ENCODE data around the gene RABL3. TPM values are rescaled to one million over a fixed set of nuclear protein-coding genes. Genes with fewer than 3 reads are reported as not detected.
"Not testable (repeated sequence)": the region's sequence is repeated elsewhere in the genome, so short reads cannot be mapped to it uniquely, and the experiment has no call there.

Gene RABL3
- total RNA-seq, 2 experiments from 2014 or later: 35.5 to 37.8 TPM

DNA sequence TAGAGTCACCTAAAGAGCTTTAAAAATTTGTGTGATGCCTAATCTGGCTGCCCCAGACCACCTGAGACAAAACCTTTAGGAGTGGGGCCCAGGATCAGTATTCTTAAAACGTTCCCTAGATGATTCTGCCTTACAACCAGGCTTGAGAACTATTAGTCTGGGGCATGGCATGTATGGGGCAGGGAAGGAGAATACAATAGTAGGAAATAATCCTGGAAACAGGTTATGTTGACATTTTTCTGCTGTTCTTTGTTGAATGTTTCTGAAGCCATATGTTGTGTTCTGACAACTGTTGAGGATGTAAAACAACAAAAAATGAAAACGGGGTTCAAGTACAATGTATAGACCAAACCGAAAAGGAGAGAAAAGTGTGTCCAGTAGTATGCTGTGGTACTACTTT, 3.1 kb upstream of the RABL3 start:
- ChIA-PET CTCF (no interaction called here), POLR2A (no interaction called here)
- DNase-seq (no peak), ATAC-seq (no peak)
- no peaks in the 10 kb centered on the region for H3K27me3 Mint-ChIP-seq
- peaks cover 22% of the 10 kb centered on the region for H3K36me3 Mint-ChIP-seq (ENCODE audit: low read depth)
- H3K9me3 Mint-ChIP-seq (ENCODE audit: low read depth): peaks cover 2% of the 10 kb centered on the region
- H3K4me1 Mint-ChIP-seq: peaks cover 32% of the 10 kb centered on the region
- no peak overlapping the region for H3K4me3 Mint-ChIP-seq
- no peak overlapping the region for H3K27ac Mint-ChIP-seq
- intact Hi-C loops (cut with DNase I, micrococcal nuclease): loop anchor here in 1 of 2 experiments (10.0 kb wide), 1 partner anchor 1071 kb away; the partner anchor contains the start of gene COX17

DNA sequence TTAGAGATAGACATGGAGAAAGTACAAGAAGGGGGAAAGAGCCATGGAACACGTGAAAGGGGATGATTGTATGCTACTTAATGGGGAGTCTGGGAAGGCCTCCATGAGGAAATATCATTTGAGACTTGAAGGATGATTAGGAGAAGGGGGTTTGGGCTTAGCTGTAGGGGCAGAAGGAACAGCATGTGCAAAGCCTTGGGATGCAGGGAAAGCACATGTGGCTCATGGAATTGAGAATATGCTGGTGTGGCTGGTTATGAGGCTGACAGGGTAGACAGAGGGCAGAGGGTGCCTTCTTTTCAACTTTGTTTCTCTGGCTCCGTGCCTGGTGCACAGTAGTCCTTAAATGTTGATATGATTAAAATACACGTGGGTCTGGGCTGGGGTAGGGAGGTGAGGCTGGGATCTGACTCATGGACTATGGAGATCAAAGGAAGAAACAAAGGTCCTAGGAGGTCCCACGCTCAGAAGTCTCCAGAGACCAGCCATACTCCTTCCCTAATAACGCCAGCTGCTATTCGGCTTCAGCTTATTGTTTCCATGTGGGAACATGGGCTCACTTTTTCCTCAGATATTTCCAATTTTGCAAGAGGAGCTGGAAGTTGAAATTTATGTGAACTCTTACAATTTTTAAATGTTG, 1.4 kb upstream of the RABL3 start:
- Mint-ChIP-seq H3K9me3 (ENCODE audit: low read depth) (peaks cover 2% of the 10 kb centered on the region), H3K27me3 (no peaks in the 10 kb centered on the region), H3K27ac (peak overlapping the region; percentile 95), H3K4me3 (peak overlapping the region; percentile 98), H3K36me3 (ENCODE audit: low read depth) (peaks cover 23% of the 10 kb centered on the region), H3K4me1 (peaks cover 28% of the 10 kb centered on the region)
- intact Hi-C loops (cut with DNase I, micrococcal nuclease): loop anchor here (2.0 to 10.0 kb wide), 4 partner anchors 1066 to 1639 kb away; partner anchors contain the start of genes COX17 (in 2 of the 2), MIX23 (in 1 of the 2) and TMEM39A (in 1 of the 2)
- CTCF ChIA-PET: interaction anchor here (0.8 kb wide), 1 partner anchor 14 kb away, joined by 4 read pairs; no protein-coding TSS in a partner anchor
- DNase-seq (no peak), ATAC-seq (no peak)
- POLR2A ChIA-PET: interaction anchor here (0.5 to 1.5 kb wide), 2 partner anchors 148 kb away, joined by 5 read pairs; partner anchors contain the start of gene NDUFB4

DNA sequence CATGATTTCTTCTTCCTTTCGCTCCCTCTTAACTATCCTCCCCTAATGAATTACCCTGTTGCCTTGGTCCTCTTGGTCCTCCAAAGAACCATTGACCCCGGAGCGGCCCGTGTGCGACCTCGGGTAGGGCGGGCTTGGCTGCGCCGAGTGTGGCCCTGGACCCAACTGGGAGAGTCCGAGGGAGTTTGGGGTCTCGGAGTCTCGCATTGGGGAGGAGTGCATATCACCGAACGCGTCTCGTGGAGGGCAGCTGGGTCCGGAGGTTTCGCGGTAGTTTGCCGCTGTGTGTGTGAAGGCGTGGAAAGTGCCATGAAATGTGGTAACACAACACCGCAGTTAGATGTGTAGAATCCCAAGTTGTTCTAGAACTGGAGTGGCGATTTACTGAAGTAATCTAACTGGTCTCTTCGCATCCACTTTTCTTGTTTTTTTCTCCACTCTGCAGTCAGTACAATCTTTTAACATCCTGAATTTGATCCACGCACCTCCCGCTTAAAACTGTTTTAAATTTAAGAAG, 591 bp upstream of the RABL3 start:
- ATAC-seq (peak; percentile 5), DNase-seq (peak; percentile 47)
- peaks cover 28% of the 10 kb centered on the region for H3K36me3 Mint-ChIP-seq (ENCODE audit: low read depth)
- H3K27me3 Mint-ChIP-seq: no peaks in the 10 kb centered on the region
- peak overlapping the region; percentile 95 for H3K27ac Mint-ChIP-seq
- peak overlapping the region; percentile 98 for H3K4me3 Mint-ChIP-seq
- POLR2A ChIA-PET: interaction anchor here (0.7 to 1.5 kb wide), 3 partner anchors 21 to 147 kb away, joined by 3 to 5 read pairs (median 4); partner anchors contain the start of gene NDUFB4
- CTCF ChIA-PET: interaction anchor here (0.9 to 3.8 kb wide), 2 partner anchors 145 to 183 kb away, joined by 3 to 17 read pairs; no protein-coding TSS in a partner anchor
- H3K4me1 Mint-ChIP-seq: peaks cover 28% of the 10 kb centered on the region
- intact Hi-C loops (cut with DNase I, micrococcal nuclease): loop anchor here (1.0 to 10.0 kb wide), 9 partner anchors 52 to 1640 kb away; partner anchors contain the start of genes COX17 (in 2 of the 2), NDUFB4 (in 2 of the 2), LRRC58 (in 1 of the 2) and MIX23 (in 1 of the 2)
- peaks cover 2% of the 10 kb centered on the region for H3K9me3 Mint-ChIP-seq (ENCODE audit: low read depth)

DNA sequence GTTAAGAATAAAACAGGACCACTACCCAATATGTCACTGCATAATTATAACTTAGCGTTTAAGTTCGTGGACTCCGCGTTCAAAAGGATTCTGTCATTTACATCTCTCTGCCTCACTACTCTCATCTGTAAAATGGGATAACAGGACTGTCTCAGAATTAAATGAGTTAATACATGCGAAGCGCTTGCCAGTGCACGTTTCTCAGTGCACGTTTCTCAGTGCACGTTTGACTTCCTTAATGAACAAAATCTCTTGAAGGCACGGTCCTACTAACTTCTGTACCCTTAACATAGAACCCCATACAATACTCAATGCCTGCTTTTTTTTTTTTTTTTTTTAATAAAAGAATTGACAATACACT, 499 bp downstream of the RABL3 start:
- intact Hi-C loops (cut with DNase I, micrococcal nuclease): loop anchor here (1.0 to 10.0 kb wide), 9 partner anchors 53 to 1641 kb away; partner anchors contain the start of genes COX17 (in 2 of the 2), NDUFB4 (in 2 of the 2), LRRC58 (in 1 of the 2) and MIX23 (in 1 of the 2)
- H3K27ac Mint-ChIP-seq: peak overlapping the region; percentile 95

DNA sequence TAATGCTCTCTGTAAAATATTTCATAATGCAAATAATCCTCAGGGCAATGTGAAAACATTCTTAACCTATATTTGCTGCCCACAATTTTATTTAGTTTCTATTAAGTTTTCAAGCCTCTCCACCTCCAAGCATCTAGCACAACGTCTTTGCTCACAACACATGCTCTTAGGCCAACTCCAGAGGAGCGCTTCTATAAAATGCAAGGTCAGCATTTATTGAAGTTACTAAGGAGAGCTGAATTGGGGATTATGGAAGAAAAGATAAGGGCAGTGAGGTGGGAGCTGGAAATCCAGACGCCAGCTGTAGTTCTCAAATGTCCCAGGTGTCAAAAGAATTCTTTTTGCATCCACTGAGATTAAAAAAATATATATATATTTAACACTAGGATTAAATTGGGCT, 996 bp downstream of the RABL3 start:
- no peak for ATAC-seq
- DNase-seq: no peak
- ChIA-PET POLR2A (no interaction called here), CTCF (interaction anchor here (3.8 kb wide), 1 partner anchor 181 kb away, joined by 17 read pairs; no protein-coding TSS in a partner anchor)
- intact Hi-C loops (cut with DNase I, micrococcal nuclease): loop anchor here (5.0 to 10.0 kb wide), 3 partner anchors 1064 to 1279 kb away; partner anchors contain the start of genes COX17 (in 2 of the 2) and TMEM39A (in 1 of the 2)
- H3K4me1 Mint-ChIP-seq: peaks cover 28% of the 10 kb centered on the region
- peak overlapping the region; percentile 98 for H3K4me3 Mint-ChIP-seq
- peak overlapping the region; percentile 79 for H3K27ac Mint-ChIP-seq
- peaks cover 3% of the 10 kb centered on the region for H3K9me3 Mint-ChIP-seq (ENCODE audit: low read depth)
- H3K36me3 Mint-ChIP-seq (ENCODE audit: low read depth): peaks cover 34% of the 10 kb centered on the region
- no peaks in the 10 kb centered on the region for H3K27me3 Mint-ChIP-seq

More for the DNA sequence above, 499 bp downstream of the RABL3 start:
- Mint-ChIP-seq H3K36me3 (ENCODE audit: low read depth) (peaks cover 34% of the 10 kb centered on the region), H3K4me3 (peak overlapping the region; percentile 98), H3K4me1 (peaks cover 28% of the 10 kb centered on the region), H3K9me3 (ENCODE audit: low read depth) (peaks cover 3% of the 10 kb centered on the region), H3K27me3 (no peaks in the 10 kb centered on the region)
- DNase-seq: no peak
- ChIA-PET CTCF (interaction anchor here (3.8 kb wide), 1 partner anchor 182 kb away, joined by 17 read pairs; no protein-coding TSS in a partner anchor), POLR2A (interaction anchor here (1.5 kb wide), 1 partner anchor 146 kb away, joined by 5 read pairs; the partner anchor contains the start of gene NDUFB4)
- no peak for ATAC-seq

DNA sequence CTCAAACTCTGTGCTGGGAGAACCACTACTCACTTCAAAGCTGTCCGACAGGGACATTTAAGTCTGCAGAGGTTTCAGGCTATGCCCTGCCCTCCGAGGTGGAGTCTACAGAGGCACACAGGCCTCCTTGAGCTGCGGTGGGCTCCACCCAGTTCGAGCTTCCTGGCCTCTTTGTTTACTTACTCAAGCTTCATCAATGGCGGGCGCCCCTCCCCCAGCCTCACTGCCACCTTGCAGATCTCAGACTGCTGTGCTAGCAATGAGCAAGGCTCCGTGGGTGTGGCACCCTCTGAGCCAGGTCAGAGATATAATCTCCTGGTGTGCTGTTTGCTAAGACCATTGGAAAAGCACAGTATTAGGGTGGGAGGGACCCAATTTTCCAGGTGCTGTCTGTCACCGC, 4.3 kb downstream of the RABL3 start:
- POLR2A ChIA-PET; intact Hi-C loops (cut with DNase I, micrococcal nuclease); H3K27me3 Mint-ChIP-seq; H3K9me3 Mint-ChIP-seq (ENCODE audit: low read depth); H3K27ac Mint-ChIP-seq; H3K4me1 Mint-ChIP-seq; ATAC-seq; CTCF ChIA-PET; H3K4me3 Mint-ChIP-seq: not testable (repeated sequence)
- DNase-seq: peak; percentile 11
- peaks cover 38% of the 10 kb centered on the region for H3K36me3 Mint-ChIP-seq (ENCODE audit: low read depth)

DNA sequence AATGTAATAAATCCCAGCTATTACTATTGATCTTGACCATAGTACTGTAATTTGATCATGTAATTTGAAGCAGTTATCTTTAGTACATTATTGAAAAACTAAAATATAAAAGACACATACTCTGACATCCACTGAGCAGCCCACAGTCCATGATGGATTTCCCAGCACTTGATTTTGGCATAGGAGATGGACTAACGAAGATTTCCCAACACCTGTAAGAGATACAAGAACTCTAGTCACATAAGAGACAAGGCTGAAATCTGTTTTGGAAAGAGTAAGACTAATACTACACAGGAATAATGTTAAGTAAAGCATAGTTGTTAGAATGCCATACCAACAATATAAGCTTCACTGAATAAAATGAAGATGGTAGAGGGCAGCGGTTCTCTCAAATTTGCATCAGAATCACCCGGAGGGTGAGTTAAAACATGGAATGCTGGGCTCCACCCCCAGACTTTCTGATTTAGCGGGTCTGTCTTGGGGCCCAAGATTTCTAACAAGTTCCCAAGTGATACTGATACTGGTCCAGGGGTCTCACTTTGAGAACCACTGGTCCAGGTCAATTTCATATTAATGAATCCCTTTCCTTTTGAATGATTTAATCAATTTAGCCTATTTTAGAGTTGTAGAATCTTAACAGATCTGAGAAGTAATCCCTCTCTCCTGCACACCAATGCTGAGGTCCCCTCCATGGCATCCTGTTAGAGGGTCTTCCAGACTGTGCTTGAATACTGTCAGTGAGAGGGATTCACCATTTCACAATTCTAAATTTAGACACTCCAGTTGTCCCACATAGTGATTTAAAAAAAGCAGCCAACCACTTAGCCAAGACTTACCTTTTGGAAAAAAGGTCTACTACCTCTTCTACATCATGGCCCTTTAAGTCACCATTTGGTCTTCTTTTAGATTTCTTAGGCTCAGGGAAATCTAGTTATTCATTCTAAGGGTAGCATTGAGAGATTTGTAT, 11.5 kb downstream of the RABL3 start:
- CTCF ChIA-PET: interaction anchor here (0.6 to 0.9 kb wide), 2 partner anchors 13 to 44 kb away, joined by 4 read pairs; no protein-coding TSS in a partner anchor
- DNase-seq: no peak
- H3K27me3 Mint-ChIP-seq: no peaks in the 10 kb centered on the region
- no peak overlapping the region for H3K27ac Mint-ChIP-seq
- H3K4me3 Mint-ChIP-seq: no peak overlapping the region
- intact Hi-C loops (cut with DNase I, micrococcal nuclease): no loop called here
- peaks cover 33% of the 10 kb centered on the region for H3K36me3 Mint-ChIP-seq (ENCODE audit: low read depth)
- POLR2A ChIA-PET: no interaction called here
- H3K9me3 Mint-ChIP-seq (ENCODE audit: low read depth): peaks cover 3% of the 10 kb centered on the region
- H3K4me1 Mint-ChIP-seq: no peaks in the 10 kb centered on the region
- ATAC-seq: no peak

DNA sequence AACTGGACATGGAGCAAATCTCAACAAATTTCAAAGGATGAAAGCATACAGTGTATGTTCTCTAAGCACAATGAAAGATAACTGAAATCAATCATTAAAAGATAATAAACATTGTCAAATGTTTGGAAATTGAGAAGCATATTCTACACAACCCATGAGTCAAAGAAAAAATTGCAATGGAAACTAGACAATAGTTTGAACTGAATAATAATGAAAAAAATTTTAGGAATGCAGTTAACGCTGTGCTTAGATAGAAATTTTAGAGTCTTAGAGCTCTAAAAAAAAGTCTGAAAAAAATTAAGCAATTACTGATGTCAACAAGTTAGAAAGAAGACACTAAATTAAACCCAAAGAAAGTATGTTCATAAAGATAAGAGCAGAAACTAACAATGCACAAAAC, 15.5 kb downstream of the RABL3 start:
- POLR2A ChIA-PET: no interaction called here
- H3K27me3 Mint-ChIP-seq: no peaks in the 10 kb centered on the region
- intact Hi-C loops (cut with DNase I, micrococcal nuclease): no loop called here
- H3K27ac Mint-ChIP-seq: no peak overlapping the region
- CTCF ChIA-PET: no interaction called here
- no peak overlapping the region for H3K4me3 Mint-ChIP-seq
- ATAC-seq (no peak), DNase-seq (no peak)
- peaks cover 2% of the 10 kb centered on the region for H3K9me3 Mint-ChIP-seq (ENCODE audit: low read depth)
- peaks cover 35% of the 10 kb centered on the region for H3K36me3 Mint-ChIP-seq (ENCODE audit: low read depth)
- H3K4me1 Mint-ChIP-seq: no peaks in the 10 kb centered on the region

DNA sequence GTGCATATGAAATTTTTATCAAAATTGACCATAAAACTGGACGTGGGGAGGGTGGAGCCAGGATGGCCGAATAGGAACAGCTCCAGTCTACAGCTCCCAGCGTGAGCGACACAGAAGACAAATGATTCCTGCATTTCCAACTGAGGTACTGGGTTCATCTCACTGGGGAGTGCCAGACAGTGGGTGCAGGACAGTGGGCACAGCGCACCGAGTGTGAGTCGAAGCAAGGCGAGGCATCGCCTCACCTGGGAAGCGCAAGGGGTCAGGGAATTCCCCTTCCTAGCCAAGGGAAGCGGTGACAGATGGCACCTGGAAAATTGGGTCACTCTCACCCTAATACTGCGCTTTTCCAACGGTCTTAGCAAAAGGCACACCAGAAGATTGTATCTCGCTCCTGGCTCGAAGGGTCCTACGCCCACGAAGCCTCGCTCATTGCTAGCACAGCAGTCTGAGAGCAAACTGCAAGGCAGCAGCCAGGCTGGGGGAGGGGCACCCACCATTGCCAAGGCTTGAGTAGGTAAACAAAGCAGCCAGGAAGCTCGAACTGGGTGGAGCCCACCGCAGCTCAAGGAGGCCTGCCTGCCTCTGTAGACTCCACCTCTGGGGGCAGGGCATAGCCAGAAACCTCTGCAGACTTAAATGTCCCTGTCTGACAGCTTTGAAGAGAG, 23.0 kb downstream of the RABL3 start:
- Mint-ChIP-seq H3K36me3 (ENCODE audit: low read depth) (peaks cover 38% of the 10 kb centered on the region), H3K4me1 (peaks cover 39% of the 10 kb centered on the region), H3K4me3 (peak overlapping the region; percentile 24), H3K27ac (peak overlapping the region; percentile 15)
- H3K27me3 Mint-ChIP-seq; POLR2A ChIA-PET; intact Hi-C loops (cut with DNase I, micrococcal nuclease); H3K9me3 Mint-ChIP-seq (ENCODE audit: low read depth): not testable (repeated sequence)
- DNase-seq: peak; percentile 71
- CTCF ChIA-PET: interaction anchor here (0.6 to 0.7 kb wide), 2 partner anchors 20 to 966 kb away, joined by 3 to 4 read pairs; no protein-coding TSS in a partner anchor
- peak; percentile 53 for ATAC-seq

DNA sequence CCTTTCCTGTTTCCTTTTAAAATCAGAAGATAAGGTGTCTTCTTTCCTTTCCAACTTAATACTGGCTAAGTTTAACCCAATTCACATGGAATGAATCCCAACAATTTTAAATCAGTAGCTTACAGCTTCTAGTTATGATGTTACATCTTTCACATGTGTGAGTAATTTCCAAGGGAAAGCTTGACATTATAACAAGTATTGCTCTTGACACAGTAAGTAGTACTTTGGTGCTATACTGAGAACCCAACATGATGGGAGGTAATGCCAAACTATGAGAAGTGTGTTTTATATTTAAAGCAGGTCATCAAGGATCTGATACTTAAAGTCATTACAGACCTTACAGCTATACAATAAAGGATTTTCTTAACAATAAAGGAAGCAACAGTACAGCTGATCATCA, 29.1 kb downstream of the RABL3 start:
- Mint-ChIP-seq H3K27me3 (no peaks in the 10 kb centered on the region), H3K36me3 (ENCODE audit: low read depth) (peaks cover 15% of the 10 kb centered on the region), H3K4me1 (peaks cover 13% of the 10 kb centered on the region), H3K4me3 (no peak overlapping the region), H3K9me3 (ENCODE audit: low read depth) (no peaks in the 10 kb centered on the region), H3K27ac (no peak overlapping the region)
- ChIA-PET POLR2A (interaction anchor here (0.8 kb wide), 1 partner anchor 29 kb away, joined by 4 read pairs; the partner anchor contains the start of genes GTF2E1 and RABL3), CTCF (no interaction called here)
- ATAC-seq: peak; percentile 36
- intact Hi-C loops (cut with DNase I, micrococcal nuclease): no loop called here
- DNase-seq: no peak

Measured in activated CD4-positive, alpha-beta T cell treated with anti-CD3 and anti-CD28 coated beads for 36 hours (primary cell).